ENCODE data around the gene CCDC74A. TPM values are rescaled to one million over a fixed set of nuclear protein-coding genes. Genes with fewer than 3 reads are reported as not detected.
"Not testable (repeated sequence)": the region's sequence is repeated elsewhere in the genome, so short reads cannot be mapped to it uniquely, and the experiment has no call there.

CCDC74A gene
- 1 to 10 TPM; 1.0 to 2.2 (median 1.3) TPM for total RNA-seq
- polyA plus RNA-seq, result 1.5 TPM
- long read RNA-seq, donor 1, partial matches to known transcripts, result 0 of 4 reads
- long read RNA-seq, donor 1, other reads (novel, unspliced or antisense), result 1 of 4 reads
- long read RNA-seq, donor 2, partial matches to known transcripts, result 0 of 2 reads
- long read RNA-seq, donor 2, other reads (novel, unspliced or antisense), result 0 of 2 reads
- long read RNA-seq, donor 3, partial matches to known transcripts, result 0 of 6 reads
- long read RNA-seq, donor 3, other reads (novel, unspliced or antisense), result 5 of 6 reads
- long read RNA-seq, donor 4, partial matches to known transcripts, result 0 of 4 reads
- long read RNA-seq, donor 4, other reads (novel, unspliced or antisense), result 1 of 4 reads

GRCh38 chr2:131527131-131528001 is at the start of gene CCDC74A:
Gene CCDC74A (plus strand): TSS chr2:131527888. CDS start chr2:131527971, 83 bp downstream.
- H3K9me3 ChIP-seq (ENCODE audit: control insufficient read depth, low read length); H3K4me1 ChIP-seq (ENCODE audit: control insufficient read depth, insufficient read depth, low read length); intact Hi-C loops (cut with DNase I); H3K27me3 ChIP-seq (ENCODE audit: control insufficient read depth, insufficient read depth); H3K27ac ChIP-seq (ENCODE audit: low read length): not testable (repeated sequence)
- WGBS, result 34% methylated on average over 41 of the region's 47 CpGs
- peak; percentile 77 to 92 (median 90) for DNase-seq
- ATAC-seq, result peak; percentile 86 to 90
- H3K4me3 ChIP-seq (ENCODE audit: low read length), result peak within 1 kb of the TSS; percentile 11

- peak overlapping the region; percentile 71 for H3K27ac ChIP-seq (ENCODE audit: low read length)
- H3K9me3 ChIP-seq (ENCODE audit: control insufficient read depth, low read length); H3K4me3 ChIP-seq (ENCODE audit: low read length); H3K4me1 ChIP-seq (ENCODE audit: control insufficient read depth, insufficient read depth, low read length); intact Hi-C loops (cut with DNase I); H3K27me3 ChIP-seq (ENCODE audit: control insufficient read depth, insufficient read depth): not testable (repeated sequence)
- ATAC-seq (peak; percentile 87 to 90), DNase-seq (peak; percentile 60 to 79 (median 76))
- WGBS, result 51% methylated on average over 15 of the region's 18 CpGs
Observed at GRCh38 chr2:131478074-131478849, 49.4 kb upstream of the CCDC74A start.

- intact Hi-C loops (cut with DNase I); H3K9me3 ChIP-seq (ENCODE audit: control insufficient read depth, low read length); H3K4me1 ChIP-seq (ENCODE audit: control insufficient read depth, insufficient read depth, low read length); DNase-seq; H3K4me3 ChIP-seq (ENCODE audit: low read length); H3K27me3 ChIP-seq (ENCODE audit: control insufficient read depth, insufficient read depth): not testable (repeated sequence)
- H3K27ac ChIP-seq (ENCODE audit: low read length), result peak overlapping the region; percentile 71
- ATAC-seq, result peak; percentile 70 to 80
- WGBS, result 77% methylated on average over 9 of the region's 9 CpGs
Observed at GRCh38 chr2:131478850-131479461, 48.7 kb upstream of the CCDC74A start.

- H3K4me1 ChIP-seq (ENCODE audit: control insufficient read depth, insufficient read depth, low read length); H3K27me3 ChIP-seq (ENCODE audit: control insufficient read depth, insufficient read depth); ATAC-seq; H3K4me3 ChIP-seq (ENCODE audit: low read length); intact Hi-C loops (cut with DNase I); H3K27ac ChIP-seq (ENCODE audit: low read length); H3K9me3 ChIP-seq (ENCODE audit: control insufficient read depth, low read length); DNase-seq: not testable (repeated sequence)
- WGBS, result 98% methylated on average over 18 of the region's 20 CpGs
Observed at GRCh38 chr2:131480351-131480750, 47.3 kb upstream of the CCDC74A start.

GRCh38 chr2:131482506-131483155 is 45.1 kb upstream of the CCDC74A start:
- intact Hi-C loops (cut with DNase I), result not testable (repeated sequence)

GRCh38 chr2:131483981-131484820 is 43.5 kb upstream of the CCDC74A start:
- DNase-seq; H3K4me1 ChIP-seq (ENCODE audit: control insufficient read depth, insufficient read depth, low read length); H3K27ac ChIP-seq (ENCODE audit: low read length); ATAC-seq; H3K27me3 ChIP-seq (ENCODE audit: control insufficient read depth, insufficient read depth); H3K4me3 ChIP-seq (ENCODE audit: low read length); H3K9me3 ChIP-seq (ENCODE audit: control insufficient read depth, low read length); intact Hi-C loops (cut with DNase I): not testable (repeated sequence)
- 95% methylated on average over 23 of the region's 24 CpGs for WGBS

More at GRCh38 chr2:131482506-131483155, 45.1 kb upstream of the CCDC74A start:
- H3K4me1 ChIP-seq (ENCODE audit: control insufficient read depth, insufficient read depth, low read length); DNase-seq; H3K9me3 ChIP-seq (ENCODE audit: control insufficient read depth, low read length); H3K4me3 ChIP-seq (ENCODE audit: low read length); ATAC-seq; H3K27ac ChIP-seq (ENCODE audit: low read length); H3K27me3 ChIP-seq (ENCODE audit: control insufficient read depth, insufficient read depth): not testable (repeated sequence)
- WGBS, result 95% methylated on average over 19 of the region's 19 CpGs

GRCh38 chr2:131484906-131485460 is 42.7 kb upstream of the CCDC74A start:
- DNase-seq; H3K9me3 ChIP-seq (ENCODE audit: control insufficient read depth, low read length); H3K27me3 ChIP-seq (ENCODE audit: control insufficient read depth, insufficient read depth); H3K4me1 ChIP-seq (ENCODE audit: control insufficient read depth, insufficient read depth, low read length); H3K4me3 ChIP-seq (ENCODE audit: low read length); ATAC-seq; H3K27ac ChIP-seq (ENCODE audit: low read length); intact Hi-C loops (cut with DNase I): not testable (repeated sequence)
- WGBS, result 83% methylated on average over 11 of the region's 11 CpGs

GRCh38 chr2:131486201-131486902 is 41.3 kb upstream of the CCDC74A start:
- H3K27me3 ChIP-seq (ENCODE audit: control insufficient read depth, insufficient read depth); H3K27ac ChIP-seq (ENCODE audit: low read length); intact Hi-C loops (cut with DNase I); ATAC-seq; H3K4me1 ChIP-seq (ENCODE audit: control insufficient read depth, insufficient read depth, low read length); H3K9me3 ChIP-seq (ENCODE audit: control insufficient read depth, low read length); H3K4me3 ChIP-seq (ENCODE audit: low read length): not testable (repeated sequence)
- DNase-seq, result peak in 1 of 3 donors; percentile 35
- 93% methylated on average over 14 of the region's 14 CpGs for WGBS
